NK-92 treated with Interleukin-12 subunit alpha and Interleukin-12 subunit beta, amount 100 ng/mL, for 24 hours (cell line): Measurements from ENCODE around the gene FAM222B.
"Not testable (repeated sequence)": the region's sequence is repeated elsewhere in the genome, so short reads cannot be mapped to it uniquely, and the experiment has no call there.

ENCODE experiments used
- DNase-seq: peaks from one replicate; lab custom pipeline; 2025; lab: John Stamatoyannopoulos, UW

Gene FAM222B

GRCh38 chr17:28871056-28871579, 28.5 kb upstream of the FAM222B start:
- no peak for DNase-seq

DNA sequence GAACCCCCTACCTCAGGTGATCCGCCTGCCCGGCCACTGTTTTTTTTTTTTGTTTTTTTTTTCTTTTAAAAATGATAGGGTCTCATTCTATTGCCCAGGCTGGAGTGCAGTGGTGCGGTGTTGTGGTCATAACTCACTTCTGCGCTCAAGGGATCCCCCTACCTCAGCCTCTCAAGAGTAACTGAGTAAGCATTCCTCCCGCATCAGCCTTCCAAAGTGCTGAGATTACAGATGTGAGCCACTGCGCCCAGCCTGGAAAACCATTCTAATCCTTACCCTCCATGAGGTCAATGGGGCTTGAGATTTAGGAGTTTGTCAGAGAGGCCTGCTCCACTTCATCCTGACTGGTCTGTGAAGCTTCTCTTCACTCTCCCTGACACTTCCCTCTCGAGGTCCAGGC, 24.7 kb upstream of the FAM222B start:
- no peak for DNase-seq

DNA sequence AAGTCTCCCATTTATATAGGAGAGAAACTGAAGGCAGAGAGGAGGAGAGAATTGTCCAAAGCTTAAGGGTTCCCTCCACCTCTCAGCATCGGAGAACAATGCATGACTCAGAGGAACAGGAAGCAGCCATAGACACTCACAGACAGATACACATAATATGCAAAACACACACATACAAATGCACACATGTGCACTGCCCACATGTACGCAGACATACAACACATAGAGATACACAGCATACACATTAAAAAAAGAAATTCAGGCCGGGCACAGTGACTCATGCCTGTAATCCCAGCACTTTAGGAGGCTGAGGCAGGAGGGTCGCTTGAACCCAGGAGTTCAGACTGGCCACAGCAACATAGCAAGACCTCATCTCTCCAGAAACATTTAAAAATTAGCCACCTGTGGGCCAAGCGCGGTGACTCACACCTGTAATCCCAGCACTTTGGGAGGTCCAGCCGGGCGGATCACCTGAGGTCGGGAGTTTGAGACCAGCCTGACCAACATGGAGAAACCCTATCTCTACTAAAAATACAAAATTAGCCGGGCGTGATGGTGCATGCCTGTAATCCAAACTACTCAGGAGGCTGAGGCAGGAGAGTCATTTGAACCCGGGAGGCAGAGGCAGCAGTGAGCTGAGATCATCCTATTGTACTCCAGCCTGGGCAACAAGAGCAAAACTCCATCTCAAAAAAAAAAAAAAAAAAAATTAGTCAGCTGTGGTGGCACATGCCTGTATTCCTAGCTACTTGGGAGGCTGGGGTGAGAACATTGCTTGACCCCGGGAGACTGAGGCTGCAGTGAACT, 23.6 kb upstream of the FAM222B start:
- DNase-seq: no peak

GRCh38 chr17:28864991-28865849, 22.6 kb upstream of the FAM222B start:
- no peak for DNase-seq

- DNase-seq: no peak
These were observed 21.4 kb upstream of the FAM222B start for GRCh38 chr17:28863953-28864352.

DNA sequence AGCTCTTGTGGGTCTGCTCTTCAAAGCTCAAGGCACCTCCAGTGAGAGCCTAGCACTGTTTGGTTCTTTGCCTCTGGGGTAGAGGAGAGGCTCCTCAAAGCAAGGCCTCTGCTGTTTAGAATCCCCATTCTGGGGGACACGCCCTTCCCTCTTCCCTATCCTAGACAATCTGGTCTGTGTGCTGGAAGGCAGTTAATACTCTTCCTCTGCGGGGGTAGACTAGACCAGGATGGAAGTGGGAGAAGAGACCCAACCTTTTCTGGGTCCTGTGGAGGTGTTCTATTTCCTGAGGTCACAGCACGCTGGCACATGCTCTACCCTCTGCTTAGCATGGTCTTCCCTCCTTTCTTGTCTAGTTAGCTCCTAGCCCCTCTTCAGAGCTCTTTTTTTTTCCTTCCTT, 20.0 kb upstream of the FAM222B start:
- no peak for DNase-seq

DNA sequence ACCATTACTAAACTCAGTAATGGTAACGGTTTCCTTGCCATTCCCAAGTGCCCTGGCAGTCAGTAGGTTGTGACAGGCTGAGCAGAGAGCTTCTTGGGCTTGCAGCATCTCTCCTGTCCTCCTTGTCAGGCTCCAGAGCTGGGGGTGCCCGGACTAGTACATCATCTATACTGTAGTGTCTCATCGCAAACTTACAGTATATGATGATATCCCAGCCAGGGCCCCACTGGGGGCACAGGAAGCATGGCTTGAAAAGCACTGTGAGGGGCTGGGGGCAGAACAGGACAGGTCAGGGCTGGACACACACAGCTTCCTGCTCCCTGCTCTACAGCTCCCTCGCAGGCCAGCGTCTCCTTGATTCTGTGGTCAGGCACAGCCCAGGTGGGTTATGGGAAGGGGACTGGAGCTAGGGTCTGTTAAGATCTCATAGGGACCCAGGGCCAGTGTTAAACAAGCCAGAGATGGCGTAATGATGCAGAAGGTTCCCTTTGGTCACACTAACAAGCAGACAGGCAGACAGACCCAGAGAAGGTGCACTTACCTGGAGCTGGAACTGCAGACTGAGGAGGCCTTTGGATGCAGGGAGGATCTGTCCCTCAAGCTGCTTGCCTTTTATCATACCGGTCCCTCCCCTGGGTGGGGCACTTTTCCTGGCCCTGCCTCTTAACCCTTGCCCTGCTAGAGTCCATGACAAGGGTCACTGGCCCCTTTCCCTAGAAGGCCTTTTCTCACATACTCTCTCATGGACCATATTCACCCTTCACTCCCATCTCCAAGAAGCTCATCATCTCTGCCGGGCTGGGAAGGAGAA, 19.0 kb upstream of the FAM222B start:
- no peak for DNase-seq

DNA sequence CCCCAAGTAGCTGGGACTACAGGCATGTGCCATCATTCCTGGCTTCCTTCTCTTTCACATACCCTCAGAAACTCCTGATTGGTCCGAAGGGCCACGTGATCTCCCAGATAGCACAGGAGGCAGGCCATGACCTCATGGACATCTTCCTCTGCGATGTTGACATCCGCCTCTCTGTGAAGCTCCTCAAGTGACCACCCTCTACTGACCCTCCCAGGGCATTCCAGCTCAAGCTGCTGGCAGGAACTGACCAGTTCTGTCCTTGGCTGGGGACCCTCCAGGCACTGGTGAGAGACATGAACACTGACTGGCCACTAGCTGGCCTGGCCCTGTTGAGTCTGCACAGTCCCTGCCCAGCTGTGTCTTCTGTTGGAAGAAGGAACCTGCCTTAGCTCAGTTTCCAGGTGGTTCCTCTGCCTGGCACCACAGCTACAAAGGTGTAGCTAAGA, 17.8 kb upstream of the FAM222B start:
- DNase-seq: no peak

- no peak for DNase-seq
These were observed 16.3 kb upstream of the FAM222B start for GRCh38 chr17:28858801-28859355.

- no peak for DNase-seq
These were observed 15.6 kb upstream of the FAM222B start for GRCh38 chr17:28857905-28858800.

- no peak for DNase-seq
These were observed 13.5 kb upstream of the FAM222B start for GRCh38 chr17:28856028-28856574.

GRCh38 chr17:28855336-28855679, 12.7 kb upstream of the FAM222B start:
- no peak for DNase-seq

GRCh38 chr17:28854457-28855335, 12.1 kb upstream of the FAM222B start, which contains the start of gene ERAL1:
TSS of gene ERAL1 (plus strand) at chr17:28855016. CDS start at chr17:28855035, 19 bp downstream.
- DNase-seq: peak; percentile 72

DNA sequence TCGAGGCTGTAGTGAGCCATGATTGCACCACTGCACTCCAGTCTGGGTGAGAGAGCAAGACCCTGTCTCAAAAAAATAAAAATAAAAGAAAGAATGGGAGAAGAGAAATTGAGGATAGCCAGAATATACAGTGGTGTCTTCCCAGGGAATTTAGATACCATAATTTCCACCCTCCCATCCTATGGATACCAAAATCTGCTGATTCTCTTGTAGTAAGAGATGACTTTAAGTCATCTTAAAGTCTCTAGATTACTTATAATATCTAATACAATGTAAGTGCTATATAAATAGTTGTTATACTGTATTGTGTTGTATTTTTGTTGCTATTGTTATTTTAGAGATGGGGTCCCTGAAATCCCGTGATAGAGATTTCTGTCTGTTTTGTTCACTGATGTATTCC, 10.7 kb upstream of the FAM222B start:
- DNase-seq: no peak

- DNase-seq: no peak
These were observed 6.7 kb upstream of the FAM222B start for GRCh38 chr17:28849281-28849680.

DNA sequence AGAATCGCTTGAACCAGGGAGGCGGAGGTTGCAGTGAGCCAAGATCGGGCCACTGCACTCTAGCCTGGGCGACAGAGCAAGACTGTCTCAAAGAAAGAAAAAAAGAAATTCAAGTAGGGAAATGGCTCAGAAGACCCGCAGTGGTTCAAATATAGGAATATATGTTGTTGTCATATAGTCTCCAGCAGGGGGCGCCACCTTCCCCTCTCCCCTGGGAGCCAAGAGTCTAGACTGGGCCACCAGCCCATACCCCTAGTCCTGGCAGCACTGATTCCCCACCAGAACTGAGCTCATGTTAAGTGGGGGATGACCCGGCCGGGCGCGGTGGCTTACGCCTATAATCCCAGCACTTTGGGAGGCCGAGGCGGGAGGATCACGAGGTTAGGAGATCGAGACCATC, 6.1 kb upstream of the FAM222B start:
- DNase-seq: peak; percentile 23

DNA sequence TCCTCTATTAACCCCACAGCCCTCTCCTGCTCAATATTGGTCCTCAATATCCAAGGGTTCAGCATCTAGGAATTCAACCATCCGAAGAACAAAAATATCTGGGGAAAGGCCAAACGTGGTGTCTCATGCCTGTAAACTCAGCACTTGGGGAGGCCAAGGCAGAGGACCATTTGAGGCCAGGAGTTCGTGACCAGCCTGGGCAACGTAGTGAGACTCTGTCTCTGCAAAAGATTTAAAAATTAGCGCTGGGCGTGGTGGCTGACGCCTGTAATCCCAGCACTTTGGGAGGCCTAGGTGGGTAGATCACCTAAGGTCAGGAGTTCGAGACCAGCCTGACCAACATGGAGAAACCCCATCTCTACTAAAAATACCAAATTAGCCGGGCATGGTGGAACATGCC, 4.1 kb upstream of the FAM222B start:
- not testable (repeated sequence) for DNase-seq

GRCh38 chr17:28846231-28846630, 3.6 kb upstream of the FAM222B start:
- no peak for DNase-seq

DNA sequence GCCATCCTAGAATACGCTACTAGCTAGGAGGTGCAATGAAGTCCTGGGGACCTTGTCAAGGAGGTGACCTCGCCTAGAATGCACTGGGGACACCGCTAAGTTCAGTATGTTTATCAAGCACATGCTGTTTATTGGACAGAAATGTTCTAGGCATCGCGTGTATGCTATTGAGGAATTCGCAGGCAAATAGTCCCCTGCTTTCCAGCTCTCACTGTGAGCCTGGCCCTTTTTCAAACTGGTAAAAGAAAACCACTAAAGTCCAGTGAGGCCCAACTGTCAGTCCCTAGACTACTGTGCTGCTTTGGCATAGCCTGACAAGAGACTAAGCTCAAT, 1.2 kb upstream of the FAM222B start:
- no peak for DNase-seq

GRCh38 chr17:28841901-28842281, 699 bp downstream of the FAM222B start:
- no peak for DNase-seq
